NT2/D1 (cell line): ENCODE results near the gene COLEC12.

ENCODE experiments used
- DNase-seq: peaks from one replicate; pipeline ENCODE4 v3.0.0-alpha.2; 2011; ENCODE audit warnings: low read depth, low spot score
- H3K27me3 ChIP-seq: 2 replicates; pipeline ENCODE4 v1.6.0; 2011; ENCODE audit warnings: mild to moderate bottlenecking; ENCODE audit not compliant: insufficient read length, insufficient read depth
- H3K36me3 ChIP-seq: 2 replicates; pipeline ENCODE4 v1.6.1; 2011; ENCODE audit warnings: mild to moderate bottlenecking, low read length, mixed read lengths; ENCODE audit not compliant: insufficient read depth, insufficient read length
- H3K4me1 ChIP-seq: 2 replicates; pipeline ENCODE4 v1.5.1; 2011; ENCODE audit not compliant: insufficient read depth, insufficient read length
- H3K4me3 ChIP-seq: 2 replicates; pipeline ENCODE4 v1.5.1; 2011; ENCODE audit warnings: low read depth; ENCODE audit not compliant: insufficient read length
- H3K9ac ChIP-seq: 2 replicates; pipeline ENCODE4 v1.6.0; 2011; ENCODE audit warnings: low read depth; ENCODE audit not compliant: insufficient read length
- H3K9me3 ChIP-seq: 2 replicates; pipeline ENCODE4 v1.5.1; 2011; ENCODE audit warnings: mild to moderate bottlenecking, low read length; ENCODE audit not compliant: insufficient read depth
- SUZ12 ChIP-seq: IDR thresholded peaks from 2 replicates; pipeline ENCODE4 v1.6.1; 2011; ENCODE audit not compliant: insufficient read length, insufficient read depth; ENCODE audit errors: extremely low read depth
- YY1 ChIP-seq: IDR thresholded peaks from 2 replicates; pipeline ENCODE4 v1.6.1; 2011; ENCODE audit not compliant: insufficient read length, insufficient read depth
- ZNF274 ChIP-seq: IDR thresholded peaks from 2 replicates; pipeline ENCODE4 v1.6.1; 2011; ENCODE audit warnings: mild to moderate bottlenecking, low read depth, low read length

COLEC12 gene

GRCh38 chr18:505483-506122, 5.1 kb upstream of the COLEC12 start:
- no peak overlapping the region for H3K4me3 ChIP-seq
- H3K36me3 ChIP-seq: no peaks in the 10 kb centered on the region
- H3K27me3 ChIP-seq: peaks cover 32% of the 10 kb centered on the region
- no peaks in the 10 kb centered on the region for H3K9me3 ChIP-seq
- TF ChIP-seq SUZ12 (no peak), ZNF274 (no peak), YY1 (no peak)
- no peak overlapping the region for H3K9ac ChIP-seq
- no peak for DNase-seq
- H3K4me1 ChIP-seq: no peaks in the 10 kb centered on the region

- Histone ChIP-seq H3K4me1 (no peaks in the 10 kb centered on the region), H3K27me3 (peaks cover 50% of the 10 kb centered on the region), H3K4me3 (peak overlapping the region; percentile 56), H3K36me3 (no peaks in the 10 kb centered on the region), H3K9ac (peak overlapping the region; percentile 26), H3K9me3 (no peaks in the 10 kb centered on the region)
- no peak for DNase-seq
- TF ChIP-seq ZNF274 (no peak), YY1 (no peak)
Observed at GRCh38 chr18:501406-501714, 859 bp upstream of the COLEC12 start.

- no peak for TF ChIP-seq SUZ12
- no peak for TF ChIP-seq YY1
- no peak for TF ChIP-seq ZNF274
- Histone ChIP-seq H3K9me3 (no peaks in the 10 kb centered on the region), H3K4me1 (no peaks in the 10 kb centered on the region), H3K4me3 (peak overlapping the region; percentile 56), H3K27me3 (peaks cover 46% of the 10 kb centered on the region), H3K9ac (peak overlapping the region; percentile 9), H3K36me3 (no peaks in the 10 kb centered on the region)
- DNase-seq: no peak
Observed at GRCh38 chr18:499776-500631, 497 bp downstream of the COLEC12 start.

- H3K4me3 ChIP-seq: peak overlapping the region; percentile 56
- TF ChIP-seq SUZ12 (no peak), ZNF274 (no peak), YY1 (no peak)
- H3K9me3 ChIP-seq: no peaks in the 10 kb centered on the region
- DNase-seq: no peak
- peaks cover 43% of the 10 kb centered on the region for H3K27me3 ChIP-seq
- no peaks in the 10 kb centered on the region for H3K4me1 ChIP-seq
- H3K9ac ChIP-seq: no peak overlapping the region
- no peaks in the 10 kb centered on the region for H3K36me3 ChIP-seq
Observed at GRCh38 chr18:498931-499775, 1.3 kb downstream of the COLEC12 start.

- no peaks in the 10 kb centered on the region for H3K36me3 ChIP-seq
- H3K9me3 ChIP-seq: no peaks in the 10 kb centered on the region
- TF ChIP-seq YY1: no peak
- TF ChIP-seq ZNF274: no peak
- TF ChIP-seq SUZ12: no peak
- no peak overlapping the region for H3K4me3 ChIP-seq
- peaks cover 38% of the 10 kb centered on the region for H3K27me3 ChIP-seq
- no peak overlapping the region for H3K9ac ChIP-seq
- H3K4me1 ChIP-seq: no peaks in the 10 kb centered on the region
- DNase-seq: no peak
Observed at GRCh38 chr18:497688-498087, 2.8 kb downstream of the COLEC12 start.

GRCh38 chr18:495452-495851, 5.0 kb downstream of the COLEC12 start:
- no peaks in the 10 kb centered on the region for H3K36me3 ChIP-seq
- TF ChIP-seq ZNF274 (no peak), YY1 (no peak), SUZ12 (no peak)
- no peak for DNase-seq
- peaks cover 2% of the 10 kb centered on the region for H3K4me1 ChIP-seq
- no peak overlapping the region for H3K4me3 ChIP-seq
- H3K9me3 ChIP-seq: no peaks in the 10 kb centered on the region
- H3K9ac ChIP-seq: no peak overlapping the region
- peaks cover 18% of the 10 kb centered on the region for H3K27me3 ChIP-seq

- Histone ChIP-seq H3K4me1 (peaks cover 2% of the 10 kb centered on the region), H3K36me3 (no peaks in the 10 kb centered on the region), H3K4me3 (no peak overlapping the region), H3K9ac (no peak overlapping the region), H3K9me3 (no peaks in the 10 kb centered on the region), H3K27me3 (peaks cover 16% of the 10 kb centered on the region)
- DNase-seq: no peak
- TF ChIP-seq ZNF274 (no peak), YY1 (no peak), SUZ12 (no peak)
Observed at GRCh38 chr18:495017-495416, 5.5 kb downstream of the COLEC12 start.
